Keratinocyte (primary cell): ENCODE measurements around the gene TMEM247. TPM values are rescaled to one million over a fixed set of nuclear protein-coding genes. Genes with fewer than 3 reads are reported as not detected.

Source experiments
- DNase-seq: peaks from one replicate; pipeline ENCODE4 v3.0.0-alpha.2; 2011; ENCODE audit warnings: low read depth, missing footprints, low spot score
- FAIRE-seq: peaks from 2 replicates; lab custom pipeline; 2011; peaks lifted over from hg19 to GRCh38; lab: Jason Lieb, UNC
- H2AFZ ChIP-seq: 2 replicates; pipeline ENCODE4 v1.6.0; 2012; ENCODE audit warnings: low read length, control low read depth, inconsistent platforms; ENCODE audit not compliant: control insufficient read depth
- H3K27ac ChIP-seq: 2 replicates; pipeline ENCODE4 v1.5.1; 2011; ENCODE audit warnings: low read length; ENCODE audit not compliant: control insufficient read depth, insufficient read depth
- H3K27me3 ChIP-seq: 3 replicates; pipeline ENCODE4 v1.6.0; 2011; ENCODE audit warnings: low read length; ENCODE audit not compliant: control insufficient read depth, insufficient read depth; ENCODE audit errors: extremely low read depth
- H3K36me3 ChIP-seq, 2 experiments: 2 replicates in 1 of 2; 3 replicates in 1 of 2; pipeline ENCODE4 v1.5.1; 2011; ENCODE audit warnings: low read length in 2 of 2, mild to moderate bottlenecking in 1 of 2; ENCODE audit not compliant: control insufficient read depth in 2 of 2, insufficient read depth in 2 of 2; ENCODE audit errors: extremely low read depth in 1 of 2
- H3K4me1 ChIP-seq: 3 replicates; pipeline ENCODE4 v1.5.1; 2011; ENCODE audit warnings: low read length; ENCODE audit not compliant: control insufficient read depth, insufficient read depth; ENCODE audit errors: extremely low read depth
- H3K4me2 ChIP-seq: 3 replicates; pipeline ENCODE4 v1.6.0; 2011; ENCODE audit warnings: low read depth, low read length; ENCODE audit not compliant: control insufficient read depth, insufficient read depth; ENCODE audit errors: extremely low read depth
- H3K4me3 ChIP-seq, 3 experiments: fragments of 200-600 bp in 1 of 3; sonication (generic) in 1 of 3; 2 replicates in 2 of 3; 3 replicates in 1 of 3; pipeline ENCODE4 v1.5.1; 2011 to 2016; ENCODE audit warnings: low read length in 3 of 3, mild to moderate bottlenecking in 3 of 3, control low read depth in 2 of 3, inconsistent platforms in 1 of 3, low read depth in 1 of 3, mixed read lengths in 1 of 3, mixed run types in 1 of 3, moderate library complexity in 1 of 3; ENCODE audit not compliant: control insufficient read depth in 2 of 3, insufficient read depth in 2 of 3; ENCODE audit errors: extremely low read depth in 1 of 3
- H3K79me2 ChIP-seq: 2 replicates; pipeline ENCODE4 v1.6.0; 2012; ENCODE audit warnings: low read length; ENCODE audit not compliant: control insufficient read depth, insufficient read depth
- H3K9ac ChIP-seq: 3 replicates; pipeline ENCODE4 v1.6.0; 2011; ENCODE audit warnings: low read length; ENCODE audit not compliant: control insufficient read depth, insufficient read depth; ENCODE audit errors: extremely low read depth
- H3K9me1 ChIP-seq: 3 replicates; pipeline ENCODE4 v1.6.0; 2011; ENCODE audit warnings: low read length; ENCODE audit not compliant: control insufficient read depth, insufficient read depth; ENCODE audit errors: extremely low read depth
- H3K9me3 ChIP-seq: 2 replicates; pipeline ENCODE4 v1.5.1; 2012; ENCODE audit warnings: low read depth, low read length; ENCODE audit not compliant: control insufficient read depth
- H4K20me1 ChIP-seq: 3 replicates; pipeline ENCODE4 v1.6.0; 2011; ENCODE audit warnings: low read length; ENCODE audit not compliant: control insufficient read depth, insufficient read depth; ENCODE audit errors: extremely low read depth
- EZH2 ChIP-seq: IDR thresholded peaks from one replicate; pipeline ENCODE4 v1.6.1; 2012; ENCODE audit warnings: inconsistent platforms, mild to moderate bottlenecking, low read length, moderate library complexity
- dilution Hi-C: fragments of 300-500 bp; cut with MboI; formaldehyde crosslinking; loops from one replicate; pipeline ENCODE4 v1.7.0; 2020; ENCODE audit warnings: low sequenced_read_pairs; ENCODE audit not compliant: extremely low pct_ligation_motif_present
- polyA plus RNA-seq, 5 experiments: library from polyadenylated mRNA; depleted of rRNA in 3 of 5; stranded (reverse) in 3 of 5; stranded (forward) in 1 of 5; unstranded in 1 of 5; fragments of >200 nt; gene quantifications; 1 replicate in 1 of 5; 2 replicates in 3 of 5; 3 replicates in 1 of 5; pipeline versions ENCODE4 v1.2.1 to v1.2.3, GENCODE V29; 2011 to 2012; ENCODE audit warnings: missing spikeins in 2 of 5, low read depth in 1 of 5, low replicate concordance in 1 of 5
- TF ChIP-seq, protein P1 (sequence below), 3 experiments: IDR thresholded peaks in 1 of 3; conservative IDR thresholded peaks in 1 of 3; optimal IDR thresholded peaks in 1 of 3; 2 replicates in 2 of 3; 3 replicates in 1 of 3; pipeline versions ENCODE3 to v1.5.1; 2011; ENCODE audit warnings: low read length in 3 of 3, mild to moderate bottlenecking in 3 of 3, moderate library complexity in 2 of 3, control low read depth in 1 of 3, inconsistent platforms in 1 of 3; ENCODE audit not compliant: insufficient read depth in 2 of 3; ENCODE audit errors: extremely low read depth in 1 of 3

Gene TMEM247
- polyA plus RNA-seq, 1 donor (not counting 4 experiments of a cell fraction or from before 2014, with no cell fraction given): not detected

DNA sequence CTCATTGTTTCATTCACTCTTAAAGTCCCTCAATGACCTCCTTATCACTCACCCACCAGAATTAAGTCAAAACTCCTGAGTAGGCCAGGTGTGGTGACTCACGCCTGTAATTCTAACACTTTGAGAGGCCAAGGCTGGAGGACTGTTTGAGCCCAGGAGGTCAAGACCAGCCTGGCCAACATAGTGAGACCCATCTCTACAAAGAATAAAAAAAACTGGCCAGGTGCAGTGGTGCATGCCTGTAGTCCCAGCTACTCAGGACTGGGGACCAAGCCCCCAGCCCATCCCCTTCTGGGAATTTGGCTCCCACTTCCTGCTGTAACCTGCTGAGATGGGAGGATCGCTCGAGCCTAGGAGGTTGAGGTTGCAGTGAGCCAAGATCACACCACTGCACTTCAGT lies 28.9 kb downstream of the TMEM247 start:
- peaks cover 7% of the 10 kb centered on the region for H3K4me1 ChIP-seq
- no peaks in the 10 kb centered on the region for H3K9me1 ChIP-seq
- H3K36me3 ChIP-seq: no peaks in the 10 kb centered on the region
- TF ChIP-seq, protein P1, sequence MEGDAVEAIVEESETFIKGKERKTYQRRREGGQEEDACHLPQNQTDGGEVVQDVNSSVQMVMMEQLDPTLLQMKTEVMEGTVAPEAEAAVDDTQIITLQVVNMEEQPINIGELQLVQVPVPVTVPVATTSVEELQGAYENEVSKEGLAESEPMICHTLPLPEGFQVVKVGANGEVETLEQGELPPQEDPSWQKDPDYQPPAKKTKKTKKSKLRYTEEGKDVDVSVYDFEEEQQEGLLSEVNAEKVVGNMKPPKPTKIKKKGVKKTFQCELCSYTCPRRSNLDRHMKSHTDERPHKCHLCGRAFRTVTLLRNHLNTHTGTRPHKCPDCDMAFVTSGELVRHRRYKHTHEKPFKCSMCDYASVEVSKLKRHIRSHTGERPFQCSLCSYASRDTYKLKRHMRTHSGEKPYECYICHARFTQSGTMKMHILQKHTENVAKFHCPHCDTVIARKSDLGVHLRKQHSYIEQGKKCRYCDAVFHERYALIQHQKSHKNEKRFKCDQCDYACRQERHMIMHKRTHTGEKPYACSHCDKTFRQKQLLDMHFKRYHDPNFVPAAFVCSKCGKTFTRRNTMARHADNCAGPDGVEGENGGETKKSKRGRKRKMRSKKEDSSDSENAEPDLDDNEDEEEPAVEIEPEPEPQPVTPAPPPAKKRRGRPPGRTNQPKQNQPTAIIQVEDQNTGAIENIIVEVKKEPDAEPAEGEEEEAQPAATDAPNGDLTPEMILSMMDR (optimal IDR thresholded peaks at IDR 0.05 in 1 of 3, IDR thresholded peaks at IDR 0.05 in 1 of 3, conservative IDR thresholded peaks at IDR 0.05 in 1 of 3; ENCODE audit: extremely low read depth in 1 of 3, insufficient read depth in 2 of 3, low read length in 3 of 3): no peak
- no peak for TF ChIP-seq EZH2
- H3K4me3 ChIP-seq: no peak overlapping the region
- no peaks in the 10 kb centered on the region for H3K79me2 ChIP-seq
- FAIRE-seq (no peak), DNase-seq (no peak)
- H3K9ac ChIP-seq: no peak overlapping the region
- no peaks in the 10 kb centered on the region for H3K9me3 ChIP-seq
- H3K4me2 ChIP-seq: no peak overlapping the region
- H3K27ac ChIP-seq: no peak overlapping the region
- dilution Hi-C loops: no loop called here
- H4K20me1 ChIP-seq: no peaks in the 10 kb centered on the region
- no peaks in the 10 kb centered on the region for H3K27me3 ChIP-seq
- H2AFZ ChIP-seq: no peak overlapping the region

DNA sequence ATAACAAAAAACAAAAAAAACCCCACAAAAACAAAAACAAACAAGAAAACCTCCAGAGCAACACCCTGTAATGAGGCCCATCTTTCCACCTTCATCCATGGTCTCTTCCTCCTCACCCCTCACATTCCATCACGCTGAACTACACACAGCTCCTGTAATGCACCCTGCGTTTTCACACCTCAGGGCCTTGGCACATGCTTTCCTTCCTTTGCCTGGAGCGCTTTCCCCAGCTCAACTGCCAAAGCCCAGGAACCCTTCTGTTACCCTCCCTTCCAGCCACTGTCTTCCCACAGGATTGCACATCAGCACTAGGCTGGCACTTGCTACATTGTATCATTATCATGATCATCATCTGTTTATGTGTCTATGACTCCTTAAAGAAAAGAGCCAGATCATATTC lies 29.4 kb downstream of the TMEM247 start:
- Histone ChIP-seq H3K4me2 (no peak overlapping the region), H3K4me3 (no peak overlapping the region), H3K4me1 (peaks cover 7% of the 10 kb centered on the region), H3K27ac (no peak overlapping the region), H2AFZ (no peak overlapping the region), H3K9me1 (no peaks in the 10 kb centered on the region), H3K9ac (no peak overlapping the region), H3K79me2 (no peaks in the 10 kb centered on the region), H3K36me3 (no peaks in the 10 kb centered on the region), H4K20me1 (no peaks in the 10 kb centered on the region), H3K9me3 (no peaks in the 10 kb centered on the region), H3K27me3 (no peaks in the 10 kb centered on the region)
- TF ChIP-seq, protein P1 (optimal IDR thresholded peaks at IDR 0.05 in 1 of 3, IDR thresholded peaks at IDR 0.05 in 1 of 3, conservative IDR thresholded peaks at IDR 0.05 in 1 of 3; ENCODE audit: extremely low read depth in 1 of 3, insufficient read depth in 2 of 3, low read length in 3 of 3): no peak
- no peak for TF ChIP-seq EZH2
- dilution Hi-C loops: no loop called here
- DNase-seq: no peak
- no peak for FAIRE-seq
